SK-N-DZ (cell line): ENCODE data around the gene ZNF485. TPM values are rescaled to one million over a fixed set of nuclear protein-coding genes. Genes with fewer than 3 reads are reported as not detected.
A peak's percentile ranks its signal among the peaks of the same experiment; 100 is the strongest.
"Not testable (repeated sequence)": the region's sequence is repeated elsewhere in the genome, so short reads cannot be mapped to it uniquely, and the experiment has no call there.

Experiments used
- DNase-seq: peaks from one replicate; pipeline ENCODE4 v3.0.0-alpha.2; 2015; ENCODE audit warnings: low spot score
- polyA plus RNA-seq, 2 experiments: library from polyadenylated mRNA; depleted of rRNA; stranded (reverse); fragments of >200 nt; gene quantifications; 2 replicates each; pipeline ENCODE4 v1.2.3, GENCODE V29; 2014

ZNF485 gene
- polyA plus RNA-seq (2014; cell fraction: cytosol; rRNA removed) = 5.8 and 11.1 TPM in 2 replicates
- polyA plus RNA-seq (2014; cell fraction: nucleus; rRNA removed) = 6.5 and 11.0 TPM in 2 replicates

DNA sequence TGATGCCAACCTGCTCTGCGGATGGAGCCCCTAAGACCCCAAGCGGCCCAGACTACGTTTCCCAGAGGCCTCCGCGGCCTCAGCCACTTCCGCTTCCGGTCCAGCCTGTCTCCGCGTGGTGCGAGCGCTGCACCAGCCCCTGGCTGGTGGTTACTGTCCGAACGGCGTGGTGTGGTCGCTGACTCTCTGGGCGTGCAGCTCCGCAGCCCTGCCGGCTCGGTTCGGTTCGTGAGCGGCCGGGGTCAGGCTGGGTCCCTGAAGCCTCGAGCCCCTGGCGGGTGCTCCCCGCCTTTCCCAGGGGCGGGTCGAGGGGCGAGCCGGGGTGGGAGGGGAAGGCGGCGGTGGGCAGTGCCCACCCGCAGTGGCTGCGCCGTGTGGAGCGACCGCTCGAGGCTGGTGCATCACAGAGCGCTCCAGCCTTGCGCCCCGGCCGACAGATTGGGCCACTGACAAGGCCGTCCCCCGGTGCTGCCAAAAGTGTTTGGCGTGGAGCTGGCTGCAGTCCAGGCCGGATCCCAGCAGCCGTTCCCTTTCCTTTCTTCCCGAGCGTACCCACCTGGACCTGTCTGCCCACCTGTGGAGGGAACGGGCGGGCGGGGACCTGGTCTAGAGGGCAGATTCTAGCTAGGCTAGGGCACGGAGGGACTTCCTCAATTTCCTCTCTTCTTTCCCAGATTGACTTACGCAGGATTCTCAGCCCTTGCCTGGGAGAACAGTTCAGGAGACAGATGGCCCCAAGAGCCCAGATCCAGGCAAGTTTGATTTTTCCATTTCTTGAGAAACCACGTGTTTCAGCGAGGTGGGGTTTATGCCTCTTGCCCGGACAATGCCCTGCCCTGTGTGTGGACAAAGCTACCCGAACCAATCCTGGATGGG lies at the start of gene ZNF485:
ZNF485 (plus strand) TSS at position 116 of the 876 bp plus-strand sequence; CDS start at position 729, 613 bp downstream.
- DNase-seq = peak; percentile 85

DNA sequence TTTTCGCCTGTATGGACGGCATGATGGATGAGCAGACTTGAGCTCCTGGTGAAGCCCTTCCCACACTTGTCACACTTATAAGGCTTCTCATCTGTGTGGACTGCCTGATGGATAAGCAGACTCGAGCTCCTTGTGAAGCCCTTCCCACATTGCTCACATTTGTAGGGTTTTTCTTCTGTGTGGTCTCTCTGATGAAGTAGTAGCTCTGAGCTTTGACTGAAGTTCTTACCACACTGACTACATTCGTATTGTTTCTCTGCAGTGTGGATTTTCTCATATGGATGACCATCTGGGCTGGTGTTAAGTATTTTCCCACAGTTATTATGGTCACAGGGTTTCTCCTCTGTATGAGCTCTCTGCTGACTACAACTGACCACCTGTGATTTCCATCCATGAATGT lies 49.0 kb upstream of the ZNF485 start:
- DNase-seq = no peak

DNA sequence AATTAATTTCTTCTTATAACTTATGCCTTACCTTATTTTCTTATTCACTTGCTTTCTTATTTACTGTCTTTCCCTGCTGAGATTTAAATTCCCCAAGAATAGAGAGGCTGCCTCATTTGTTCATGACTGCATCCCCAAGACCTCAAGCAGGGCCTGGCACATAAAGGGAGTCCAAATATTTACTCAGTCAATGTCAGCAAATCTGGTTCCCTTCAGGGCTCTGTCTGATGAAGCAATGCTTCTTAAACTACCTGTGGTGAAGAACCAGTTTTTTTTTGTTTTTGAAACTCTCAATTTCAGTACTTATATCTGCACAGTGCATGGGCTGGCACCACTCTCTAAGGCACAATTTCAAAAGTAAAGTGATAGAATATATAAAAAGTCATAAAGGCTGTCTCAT lies 36.6 kb upstream of the ZNF485 start:
- no peak for DNase-seq

DNA sequence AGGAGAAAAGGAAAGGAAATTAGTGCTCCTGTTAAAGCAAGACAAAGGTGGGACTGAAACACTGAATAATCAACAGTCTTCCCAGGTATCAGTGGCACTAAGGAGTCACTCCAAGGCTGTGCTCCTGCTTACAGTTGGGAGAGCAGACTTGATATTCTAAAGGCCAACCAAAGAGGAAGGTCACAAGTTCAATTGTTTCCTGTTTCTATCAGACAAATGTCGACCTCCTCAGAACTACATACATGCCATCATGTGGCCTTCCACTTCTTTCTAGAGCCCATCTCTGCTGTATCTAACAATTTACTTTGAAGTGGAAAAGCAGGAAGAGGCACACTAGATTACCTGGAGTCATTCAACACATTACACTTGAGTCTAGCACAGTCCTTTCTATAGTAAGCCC lies 35.3 kb upstream of the ZNF485 start:
- no peak for DNase-seq

DNA sequence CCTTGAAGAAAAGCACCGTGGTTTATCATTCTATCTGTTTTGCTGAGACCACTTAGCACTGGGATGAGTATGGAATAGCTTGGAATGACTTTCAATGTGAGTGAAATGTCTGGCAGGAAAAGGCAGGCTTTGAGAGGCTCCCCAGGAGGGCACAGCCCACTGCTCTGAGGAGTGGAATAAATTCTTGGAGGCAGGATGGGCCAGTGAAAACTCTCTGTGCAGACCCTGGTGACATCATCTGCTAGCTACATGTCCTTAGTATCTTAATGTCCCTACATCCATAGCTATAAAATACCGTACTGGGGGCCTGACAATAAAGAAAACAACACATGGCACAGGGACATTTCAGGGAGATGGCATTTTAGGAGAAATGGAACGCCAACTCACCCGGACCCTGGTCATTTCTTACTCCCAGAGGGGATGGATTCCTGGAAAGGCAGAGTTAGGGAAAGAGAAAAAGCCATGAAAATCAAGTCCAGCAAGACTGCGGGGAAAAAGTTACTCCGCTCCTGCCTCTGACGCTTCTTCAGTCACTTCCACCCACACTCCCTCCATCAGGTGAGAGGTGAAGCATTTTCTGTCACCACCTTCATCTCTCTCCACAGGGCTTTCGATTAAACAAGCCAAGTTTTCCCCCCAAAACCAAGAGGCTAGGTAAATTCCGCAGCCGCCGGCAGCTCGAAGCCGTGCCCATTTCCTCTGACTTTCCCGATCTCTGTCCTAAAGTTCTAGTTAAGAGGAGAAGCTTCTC lies 32.8 kb upstream of the ZNF485 start:
- DNase-seq = peak; percentile 6

DNA sequence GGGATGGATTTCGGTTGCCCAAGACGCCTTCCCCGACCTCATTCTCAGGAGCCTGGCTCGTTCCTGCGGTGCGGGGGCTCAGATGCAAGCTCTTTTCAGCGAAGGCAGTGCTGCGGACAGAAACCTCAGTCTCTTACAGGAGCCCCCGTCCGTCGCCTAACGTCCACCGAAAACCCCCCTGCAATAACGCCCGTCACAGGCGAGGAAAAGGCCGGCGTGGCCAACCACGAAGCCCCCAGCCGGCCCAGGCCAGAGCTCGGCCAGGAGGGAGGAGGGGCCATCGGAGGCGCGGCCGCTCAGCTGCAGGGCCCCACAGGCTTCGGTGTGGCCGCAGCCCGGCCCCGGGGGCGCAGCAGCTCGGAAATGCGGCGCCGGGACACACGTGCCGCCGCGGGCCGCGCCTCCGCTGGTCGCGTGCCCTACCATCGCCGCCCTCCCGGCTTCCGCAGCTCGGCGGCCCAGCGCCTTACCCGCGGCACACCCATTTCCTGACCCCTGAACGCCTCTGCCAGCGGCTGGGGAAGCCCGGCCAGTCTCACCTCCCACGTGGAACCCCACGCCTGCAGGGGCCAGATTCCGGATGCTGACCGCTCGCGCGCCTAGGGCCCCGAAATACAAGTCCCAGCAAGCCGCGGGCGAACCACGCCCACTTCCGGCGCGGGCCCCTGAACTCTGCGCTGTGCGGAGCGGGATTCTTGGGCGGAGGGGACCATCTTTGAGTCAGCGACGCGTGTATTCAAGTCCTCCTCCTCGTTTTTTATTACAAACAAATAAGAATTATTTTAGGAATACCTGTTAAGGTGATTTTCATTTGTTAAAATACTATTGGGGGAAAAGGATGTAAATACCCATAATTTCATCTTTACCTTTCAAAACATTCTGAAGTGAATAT lies 32.0 kb upstream of the ZNF485 start, which contains the start of gene ZNF239:
ZNF239 (minus strand) TSS at position 616 of the 892 bp plus-strand sequence. CDS start 16,537 bp downstream, outside the sequence.
- DNase-seq = peak; percentile 89

DNA sequence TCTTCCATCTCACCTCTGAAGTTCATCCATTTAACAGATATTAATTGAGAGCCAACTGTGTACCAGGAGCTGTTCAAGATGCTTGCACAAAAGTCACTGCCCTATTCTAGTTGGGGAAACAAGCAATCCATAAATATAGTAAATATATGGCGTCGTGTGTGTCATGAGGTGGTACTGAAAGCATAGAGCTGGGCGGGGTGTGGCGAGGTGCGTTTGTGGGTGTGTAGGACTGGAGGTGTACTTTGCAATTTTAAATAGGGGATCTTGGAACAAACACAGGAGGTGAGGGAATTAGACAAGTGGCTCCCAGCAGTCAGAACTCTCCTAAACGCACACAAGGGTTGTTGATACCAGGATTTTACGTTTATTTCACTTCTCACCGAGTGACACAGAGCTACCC lies 31.3 kb upstream of the ZNF485 start:
- no peak for DNase-seq

DNA sequence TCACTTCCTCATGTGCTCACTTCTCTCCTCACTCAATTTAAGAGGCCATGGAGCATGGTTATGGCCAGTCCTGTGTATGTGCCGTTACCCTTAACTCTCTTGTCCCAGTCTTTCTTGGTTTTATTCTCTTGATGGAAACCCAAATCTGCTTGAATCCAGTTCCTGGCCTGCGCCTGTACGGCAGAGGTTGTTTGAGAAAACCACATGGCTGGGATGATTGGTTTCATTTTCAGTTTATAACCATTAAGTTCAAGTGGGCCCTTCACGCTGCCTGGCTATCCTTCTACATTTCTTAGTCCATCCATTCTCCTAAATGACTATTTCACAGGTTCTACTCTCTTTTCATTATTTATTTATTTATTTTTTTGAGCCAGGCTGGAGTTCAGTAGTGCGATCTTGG lies 30.2 kb upstream of the ZNF485 start:
- no peak for DNase-seq

DNA sequence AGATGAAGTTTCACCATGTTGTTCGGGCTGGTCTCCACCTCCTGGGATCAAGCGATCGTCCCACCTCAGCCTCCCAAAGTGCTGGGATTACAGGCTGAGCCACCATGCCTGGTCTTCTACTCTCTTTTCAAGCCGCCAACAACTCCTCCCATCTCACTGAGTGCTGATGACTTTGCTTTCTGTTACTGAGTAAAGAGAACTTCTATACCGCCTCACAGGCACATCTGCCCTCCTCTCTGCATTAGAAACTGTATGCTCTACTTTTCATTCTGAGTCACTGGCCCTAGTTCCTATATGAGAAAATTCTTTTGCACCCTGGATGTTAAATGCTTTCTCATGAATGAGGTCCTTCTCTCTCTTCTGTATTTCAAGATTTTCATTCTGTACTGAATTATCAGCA lies 29.7 kb upstream of the ZNF485 start:
- DNase-seq = no peak

DNA sequence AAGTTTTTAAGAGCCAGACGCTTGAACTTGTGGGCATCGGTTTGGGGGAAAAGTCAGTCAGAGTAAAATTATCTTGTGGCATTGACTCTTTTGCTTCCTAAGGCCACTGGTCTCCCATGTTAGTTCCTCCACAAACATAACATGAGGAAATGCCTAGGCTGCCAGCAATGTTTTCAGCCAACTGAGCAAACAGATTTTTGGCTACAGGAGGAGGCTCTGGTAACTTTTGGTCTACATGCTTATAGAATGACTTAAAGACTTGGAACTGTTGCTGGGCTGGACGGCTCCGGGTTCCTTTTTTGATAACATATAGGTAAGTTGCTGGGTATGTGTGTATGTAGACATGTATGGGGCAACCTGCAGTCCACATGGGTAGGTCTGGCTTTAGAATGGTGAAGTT lies 22.2 kb upstream of the ZNF485 start:
- DNase-seq = no peak

DNA sequence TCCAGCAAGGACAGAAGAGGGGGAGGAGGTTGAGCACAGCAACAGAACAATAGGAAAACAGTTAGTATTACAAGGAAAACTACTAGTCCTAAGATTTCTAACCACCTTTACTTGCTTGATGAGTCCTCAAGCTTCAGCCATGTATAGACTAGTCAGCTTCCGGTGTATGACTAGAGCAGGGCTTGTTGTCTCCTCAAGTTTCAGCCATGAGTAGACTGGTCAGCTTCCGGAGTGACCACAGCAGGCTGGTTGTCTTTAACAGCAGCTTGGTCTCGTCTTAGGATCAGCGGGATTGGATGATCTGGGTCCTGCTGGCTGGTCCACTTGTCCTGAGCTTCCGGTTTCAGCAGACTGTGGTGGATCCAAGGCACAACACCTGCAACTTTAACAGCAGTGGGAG lies 21.2 kb upstream of the ZNF485 start:
- DNase-seq = no peak

DNA sequence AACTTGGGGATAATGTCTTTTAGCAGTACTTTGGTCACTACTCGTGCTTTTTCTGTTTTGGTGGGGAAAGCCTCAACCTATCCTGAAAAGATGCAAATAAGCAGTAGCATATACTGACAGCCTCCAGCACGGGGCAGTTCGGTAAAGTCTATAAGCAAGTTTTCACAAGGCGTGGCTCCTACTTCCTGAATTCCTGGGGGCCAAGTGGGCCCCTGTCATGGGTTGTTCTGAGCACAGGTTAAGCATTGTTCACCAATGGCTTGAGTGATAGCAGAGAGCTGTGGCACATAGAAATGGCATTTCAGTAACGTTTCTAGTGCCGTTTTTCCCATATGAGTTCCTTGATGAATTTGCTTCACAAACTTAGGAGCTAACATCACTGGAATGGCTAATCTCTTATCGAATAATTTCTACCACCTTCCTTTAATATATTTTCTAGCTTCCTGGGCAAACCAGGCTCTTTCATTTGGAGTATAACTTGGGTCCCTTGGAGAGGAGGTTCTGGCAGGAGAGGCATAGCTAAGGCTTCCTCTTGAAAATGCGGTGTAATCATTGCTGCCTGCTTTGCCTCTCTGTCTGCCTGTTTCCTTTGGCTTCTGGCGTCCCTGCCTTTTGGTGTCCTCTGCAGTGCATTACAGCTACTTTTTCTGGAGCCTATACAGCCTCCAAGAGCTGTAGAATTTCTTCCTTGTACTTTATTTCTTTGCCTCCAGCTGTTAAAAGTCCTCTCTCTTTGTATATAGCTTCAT lies 20.1 kb upstream of the ZNF485 start:
- DNase-seq = no peak

DNA sequence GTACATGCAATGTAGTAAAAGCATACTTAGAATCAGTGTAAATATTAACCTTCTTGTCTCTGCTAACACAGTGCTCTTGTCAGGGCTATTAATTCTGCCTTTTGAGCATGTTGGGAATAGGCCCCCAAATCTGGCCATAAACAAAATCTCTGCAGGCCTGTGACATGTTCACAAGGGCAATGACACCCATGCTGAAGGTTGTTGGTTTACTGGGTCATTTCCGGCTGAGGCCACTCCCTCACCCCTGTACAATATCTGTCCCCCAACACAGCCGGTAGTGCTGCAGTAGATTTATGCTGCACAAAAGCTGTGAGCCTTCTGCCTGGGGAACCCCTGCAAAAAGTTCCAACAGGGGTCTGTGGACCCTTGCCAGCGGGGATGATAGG lies 19.5 kb upstream of the ZNF485 start:
- DNase-seq = not testable (repeated sequence)

DNA sequence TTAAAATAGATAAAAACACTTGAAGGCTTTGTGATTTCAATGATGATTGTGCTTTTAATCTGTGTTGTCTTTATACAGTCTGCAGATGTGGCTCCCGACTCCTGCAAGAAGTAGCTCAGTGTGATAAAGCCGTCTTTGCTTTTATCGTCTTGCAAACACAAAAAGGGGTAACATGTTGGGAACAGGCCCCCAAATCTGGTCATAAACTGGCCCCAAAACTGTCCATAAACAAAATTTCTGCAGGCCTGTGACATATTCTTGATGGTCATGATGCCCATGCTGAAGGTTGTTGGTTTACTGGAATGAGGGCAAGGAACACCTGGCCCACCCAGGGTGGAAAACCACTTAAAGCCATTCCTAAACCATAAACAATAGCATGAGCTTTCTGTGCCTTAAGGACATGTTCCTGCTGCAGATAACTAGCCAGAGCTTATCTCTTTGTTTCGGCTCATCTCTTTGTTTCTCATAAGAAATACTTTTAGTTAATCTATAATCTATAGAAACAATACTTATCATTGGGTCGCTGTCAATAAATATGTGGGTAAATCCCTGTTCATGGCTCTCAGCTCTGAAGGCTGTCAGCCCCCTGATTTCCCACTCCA lies 14.8 kb upstream of the ZNF485 start:
- no peak for DNase-seq

DNA sequence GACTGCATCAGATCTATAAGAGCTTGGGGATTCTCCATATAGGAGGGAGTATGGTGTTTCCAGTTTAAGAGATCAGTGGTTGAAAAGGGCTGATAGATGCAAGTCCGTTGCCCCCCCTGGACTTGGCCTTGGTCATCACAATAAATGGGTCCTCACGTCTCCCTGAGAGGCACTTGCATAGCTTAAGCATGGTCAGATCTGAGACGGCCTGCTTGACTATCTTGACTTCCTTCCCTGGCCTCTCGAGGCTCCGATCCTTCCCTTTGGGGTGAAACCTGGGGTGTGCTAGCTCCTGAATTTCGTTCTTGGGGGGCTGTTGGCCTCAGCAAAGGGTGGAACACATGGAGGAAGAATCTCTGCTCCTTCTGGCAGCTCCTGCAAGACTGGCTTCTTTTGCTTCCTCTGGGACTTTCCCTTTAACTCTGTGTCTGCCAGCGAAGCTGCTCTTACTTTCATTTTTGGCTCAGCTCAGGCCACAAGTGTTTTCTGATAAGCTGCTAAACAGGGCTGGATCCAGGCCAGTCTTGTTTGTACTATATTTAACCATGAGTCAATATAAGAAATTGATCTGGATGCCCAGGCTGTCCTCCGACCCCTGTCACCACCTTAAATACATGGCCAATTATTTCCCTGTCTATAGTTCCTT lies 11.2 kb upstream of the ZNF485 start:
- DNase-seq = no peak

DNA sequence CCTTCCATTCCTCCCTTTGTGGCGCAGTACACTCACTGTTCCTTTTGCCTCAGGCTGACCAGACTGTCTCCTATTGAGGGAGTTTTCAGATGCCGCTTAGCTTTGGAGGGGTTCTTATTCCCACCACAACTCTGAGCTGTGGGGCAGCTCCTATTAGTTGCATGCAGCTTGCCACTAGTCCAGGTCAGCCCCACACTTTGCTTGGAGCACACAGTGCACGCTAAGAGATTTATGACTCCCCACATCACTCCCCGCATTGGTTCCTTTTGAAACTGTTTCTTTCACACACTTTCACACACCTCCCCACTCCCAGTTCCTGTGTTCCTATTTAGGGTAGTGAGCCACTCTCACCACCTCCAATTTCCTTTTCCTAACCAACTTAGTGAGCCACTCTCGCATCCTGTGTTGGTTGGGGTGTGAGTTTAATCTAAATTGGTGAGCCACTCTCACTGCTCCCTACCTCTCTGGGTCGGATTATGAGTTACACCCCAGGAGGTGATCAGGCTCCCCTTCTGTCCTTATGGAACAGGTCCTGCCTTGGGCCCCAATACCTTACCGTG lies 10.4 kb upstream of the ZNF485 start:
- no peak for DNase-seq

DNA sequence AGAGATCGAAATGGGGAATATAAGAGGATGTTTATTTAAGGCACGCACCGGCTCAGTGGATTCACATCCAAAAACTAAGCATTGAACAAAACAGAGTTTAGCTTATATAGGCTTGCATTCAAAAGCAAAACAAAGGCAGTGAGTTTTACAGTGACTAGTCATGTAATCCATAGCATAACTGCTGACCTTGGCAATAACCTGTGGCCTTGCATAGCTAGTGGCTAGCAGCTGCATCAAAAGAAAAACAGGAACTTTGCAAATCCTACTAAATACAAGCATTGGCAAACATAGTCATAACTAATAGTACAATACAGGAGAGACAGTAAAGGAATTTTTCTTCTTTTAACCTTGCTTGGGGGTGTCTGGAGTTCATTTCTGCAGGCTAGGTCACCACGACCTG lies 9.7 kb upstream of the ZNF485 start:
- DNase-seq = no peak

DNA sequence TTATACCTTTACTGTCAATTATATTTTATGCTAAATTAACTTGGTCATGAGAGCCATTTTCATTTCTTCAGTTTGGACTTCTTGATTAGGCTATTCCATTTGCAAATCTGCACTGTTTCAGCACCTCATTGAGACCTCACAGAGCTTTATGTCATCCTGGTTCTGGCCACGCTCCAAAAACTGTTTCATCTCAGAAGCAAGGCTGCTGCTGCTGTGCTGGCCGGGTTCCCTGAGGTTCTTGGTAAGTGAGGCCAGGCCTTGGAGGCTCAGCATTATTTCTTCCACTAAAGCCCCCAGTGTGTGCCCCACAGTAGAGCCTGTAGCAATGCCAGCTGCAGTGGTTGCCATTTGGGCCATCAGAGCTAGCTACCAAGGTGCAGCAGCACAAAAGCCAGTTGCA lies 7.8 kb upstream of the ZNF485 start:
- no peak for DNase-seq

DNA sequence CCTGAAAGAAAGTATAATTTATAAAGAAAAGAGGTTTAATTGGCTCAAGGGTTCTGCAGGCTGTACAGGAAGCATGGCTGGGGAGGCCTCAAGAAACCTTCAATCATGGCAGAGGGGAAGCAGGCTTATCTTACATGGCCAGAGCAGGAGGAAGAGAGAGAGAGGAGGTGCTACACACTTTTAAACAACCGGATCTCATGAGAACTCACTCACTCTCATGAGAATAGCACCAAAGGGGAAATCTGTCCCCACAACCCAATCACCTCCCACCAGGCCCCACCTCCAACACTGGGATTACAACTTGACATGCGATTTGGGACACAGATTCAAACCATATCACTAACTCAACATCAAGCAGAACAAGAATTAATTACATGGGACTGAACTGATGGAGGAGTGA lies 6.9 kb upstream of the ZNF485 start:
- no peak for DNase-seq

DNA sequence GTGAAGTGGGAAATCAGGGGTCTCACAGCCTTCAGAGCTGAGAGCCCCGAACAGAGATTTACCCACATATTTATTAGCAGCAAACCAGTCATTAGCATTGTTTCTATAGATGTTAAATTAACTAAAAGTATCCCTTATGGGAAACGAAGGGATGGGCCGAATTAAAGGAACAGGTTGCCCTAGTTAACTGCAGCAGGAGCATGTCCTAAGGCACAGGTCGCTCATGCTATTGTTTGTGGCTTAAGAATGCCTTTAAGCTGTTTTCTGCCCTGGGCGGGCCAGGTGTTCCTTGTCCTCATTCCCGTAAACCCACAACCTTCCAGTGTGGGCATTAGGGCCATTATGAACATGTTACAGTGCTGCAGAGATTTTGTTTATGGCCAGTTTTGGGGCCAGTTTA lies 4.7 kb upstream of the ZNF485 start:
- not testable (repeated sequence) for DNase-seq
